Limb (tissue), 2 donors: ENCODE results near the gene URB2.
A peak's percentile ranks its signal among the peaks of the same experiment; 100 is the strongest.
"Not testable (repeated sequence)": the region's sequence is repeated elsewhere in the genome, so short reads cannot be mapped to it uniquely, and the experiment has no call there.

Source experiments
- DNase-seq, 2 donors: peaks; one replicate each; pipeline ENCODE4 v3.0.0-alpha.2; 2016; ENCODE audit errors: extremely low spot score in 2 of 2

Gene URB2

GRCh38 chr1:229625915-229626831 lies at the start of gene URB2, which contains the start of gene TAF5L:
TSS of gene URB2 (plus strand) at chr1:229626247. CDS start at chr1:229627634, 1,387 bp downstream.
TSS of gene TAF5L (minus strand) at chr1:229626122. CDS start at chr1:229614482, 11,640 bp downstream.
- DNase-seq, result peak; percentile 85 to 92

GRCh38 chr1:229578168-229579058 lies 47.6 kb upstream of the URB2 start:
- DNase-seq, result no peak

GRCh38 chr1:229579059-229579673 lies 46.9 kb upstream of the URB2 start:
- DNase-seq, result peak; percentile 61 to 75

GRCh38 chr1:229581485-229581884 lies 44.6 kb upstream of the URB2 start:
- no peak for DNase-seq

GRCh38 chr1:229582011-229582694 lies 43.9 kb upstream of the URB2 start:
- DNase-seq, result peak; percentile 13 to 33

- no peak for DNase-seq
Observed at GRCh38 chr1:229582715-229583114, 43.3 kb upstream of the URB2 start.

GRCh38 chr1:229585338-229585737 lies 40.7 kb upstream of the URB2 start:
- no peak for DNase-seq

- no peak for DNase-seq
Observed at GRCh38 chr1:229590119-229590518, 35.9 kb upstream of the URB2 start.

GRCh38 chr1:229593800-229594199 lies 32.2 kb upstream of the URB2 start:
- DNase-seq, result no peak

- no peak for DNase-seq
Observed at GRCh38 chr1:229594227-229595008, 31.6 kb upstream of the URB2 start.

GRCh38 chr1:229595876-229596275 lies 30.2 kb upstream of the URB2 start:
- DNase-seq, result not testable (repeated sequence)

- no peak for DNase-seq
Observed at GRCh38 chr1:229596925-229597699, 28.9 kb upstream of the URB2 start.

GRCh38 chr1:229597877-229598276 lies 28.2 kb upstream of the URB2 start:
- no peak for DNase-seq

- DNase-seq, result no peak
Observed at GRCh38 chr1:229599218-229599954, 26.7 kb upstream of the URB2 start.

GRCh38 chr1:229600229-229600628 lies 25.8 kb upstream of the URB2 start:
- no peak for DNase-seq

GRCh38 chr1:229603371-229604005 lies 22.6 kb upstream of the URB2 start:
- no peak for DNase-seq

GRCh38 chr1:229607370-229607769 lies 18.7 kb upstream of the URB2 start:
- no peak for DNase-seq

- DNase-seq, result no peak
Observed at GRCh38 chr1:229608590-229608989, 17.5 kb upstream of the URB2 start.
